Frontal cortex (tissue), 4 donors: ENCODE measurements around the gene PIEZO2. TPM values are rescaled to one million over a fixed set of nuclear protein-coding genes. Genes with fewer than 3 reads are reported as not detected.

Source experiments
- DNase-seq, 2 donors: peaks; one replicate each; pipeline ENCODE4 v3.0.0; 2012; ENCODE audit warnings: low spot score in 2 of 2
- FAIRE-seq: peaks from 2 replicates; lab custom pipeline; 2012; peaks lifted over from hg19 to GRCh38; lab: Jason Lieb, UNC
- total RNA-seq: library from RNA; depleted of rRNA; stranded (reverse); fragments of >200 nt; gene quantifications from one replicate; pipeline ENCODE4 v1.2.3, GENCODE V29; 2014
- donor health status: control.
- donor health status: control.
- donor health status: control.

Gene PIEZO2
- total RNA-seq, 1 donor from 2014 or later: 2.4 TPM

GRCh38 chr18:10783941-10784340 is 365.4 kb downstream of the PIEZO2 start:
- no peak for DNase-seq
- no peak for FAIRE-seq

- FAIRE-seq (no peak), DNase-seq (no peak)
Observed at GRCh38 chr18:10776493-10776892, 372.9 kb downstream of the PIEZO2 start.

- DNase-seq: no peak
- no peak for FAIRE-seq
Observed at GRCh38 chr18:10775026-10775425, 374.3 kb downstream of the PIEZO2 start.

- FAIRE-seq: no peak
- DNase-seq: no peak
Observed at GRCh38 chr18:10771053-10771709, 378.2 kb downstream of the PIEZO2 start.

GRCh38 chr18:10770264-10770663 is 379.1 kb downstream of the PIEZO2 start:
- FAIRE-seq (no peak), DNase-seq (no peak)

GRCh38 chr18:10768221-10768620 is 381.1 kb downstream of the PIEZO2 start:
- FAIRE-seq: no peak
- DNase-seq: no peak

GRCh38 chr18:10767658-10768057 is 381.7 kb downstream of the PIEZO2 start:
- DNase-seq (no peak), FAIRE-seq (no peak)

- FAIRE-seq (no peak), DNase-seq (no peak)
Observed at GRCh38 chr18:10760986-10761385, 388.4 kb downstream of the PIEZO2 start.

GRCh38 chr18:10759241-10759640 is 390.1 kb downstream of the PIEZO2 start:
- FAIRE-seq: no peak
- no peak for DNase-seq

GRCh38 chr18:10757946-10758345 is 391.4 kb downstream of the PIEZO2 start:
- no peak for DNase-seq
- FAIRE-seq: no peak

- DNase-seq (no peak), FAIRE-seq (no peak)
Observed at GRCh38 chr18:10757349-10757748, 392.0 kb downstream of the PIEZO2 start.

- no peak for DNase-seq
- no peak for FAIRE-seq
Observed at GRCh38 chr18:10755855-10756254, 393.5 kb downstream of the PIEZO2 start.

- FAIRE-seq: no peak
- no peak for DNase-seq
Observed at GRCh38 chr18:10754128-10754527, 395.2 kb downstream of the PIEZO2 start.

- DNase-seq (no peak), FAIRE-seq (no peak)
Observed at GRCh38 chr18:10752382-10752781, 397.0 kb downstream of the PIEZO2 start.

- DNase-seq (no peak), FAIRE-seq (no peak)
Observed at GRCh38 chr18:10751653-10752052, 397.7 kb downstream of the PIEZO2 start.

- no peak for FAIRE-seq
- no peak for DNase-seq
Observed at GRCh38 chr18:10750191-10751035, 399.0 kb downstream of the PIEZO2 start.

GRCh38 chr18:10748641-10749040 is 400.7 kb downstream of the PIEZO2 start:
- DNase-seq: no peak
- no peak for FAIRE-seq

GRCh38 chr18:10745971-10746370 is 403.4 kb downstream of the PIEZO2 start:
- no peak for DNase-seq
- no peak for FAIRE-seq

- no peak for DNase-seq
- no peak for FAIRE-seq
Observed at GRCh38 chr18:10745219-10745618, 404.1 kb downstream of the PIEZO2 start.

- no peak for DNase-seq
- FAIRE-seq: no peak
Observed at GRCh38 chr18:10743766-10744165, 405.6 kb downstream of the PIEZO2 start.

- DNase-seq (no peak), FAIRE-seq (no peak)
Observed at GRCh38 chr18:10739152-10739551, 410.2 kb downstream of the PIEZO2 start.
